T-helper 17 cell (primary cell): ENCODE results near the gene RIMS4. TPM values are rescaled to one million over a fixed set of nuclear protein-coding genes. Genes with fewer than 3 reads are reported as not detected.

Source experiments
- ATAC-seq: fragments of 150-1000 bp; cut with Tn5 transposase; 2 replicates; pipeline ENCODE4 v1.10.0; 2021; ENCODE audit warnings: mild to moderate bottlenecking, moderate library complexity
- DNase-seq, 3 donors: peaks; one replicate each; pipeline versions ENCODE4 v3.0.0 to v3.0.0-alpha.2; 2020 to 2021
- H3K9me3 ChIP-seq: one replicate; pipeline ENCODE4 v1.7.0; 2013; ENCODE audit warnings: low read length, mild to moderate bottlenecking; ENCODE audit not compliant: control insufficient read depth, poor library complexity, severe bottlenecking
- H3K27ac Mint-ChIP-seq: one replicate; pipeline ENCODE4 v1.8.0; 2022; ENCODE audit warnings: mild to moderate bottlenecking, moderate library complexity, mixed read lengths
- H3K27me3 Mint-ChIP-seq: one replicate; pipeline ENCODE4 v1.8.0; 2022; ENCODE audit warnings: mixed read lengths
- H3K36me3 Mint-ChIP-seq: one replicate; pipeline ENCODE4 v1.8.0; 2022; ENCODE audit warnings: low read depth, mixed read lengths
- H3K4me1 Mint-ChIP-seq: one replicate; pipeline ENCODE4 v1.8.0; 2022; ENCODE audit warnings: mild to moderate bottlenecking, mixed read lengths
- H3K4me3 Mint-ChIP-seq: one replicate; pipeline ENCODE4 v1.8.0; 2022; ENCODE audit warnings: mild to moderate bottlenecking, moderate library complexity, mixed read lengths
- total RNA-seq, 4 donors: library from RNA in 2 of 4; stranded (reverse) in 2 of 4; gene quantifications; one replicate each; pipeline ENCODE4 v1.2.3 and lab custom pipeline; 2022 to 2026

RIMS4 gene
- total RNA-seq, 2 donors from 2014 or later, result not detected

- Mint-ChIP-seq H3K4me1 (no peaks in the 10 kb centered on the region), H3K4me3 (no peak overlapping the region), H3K27me3 (peaks cover 22% of the 10 kb centered on the region), H3K27ac (no peak overlapping the region), H3K36me3 (peaks cover 3% of the 10 kb centered on the region)
- no peaks in the 10 kb centered on the region for H3K9me3 ChIP-seq
- ATAC-seq (no peak), DNase-seq (no peak)
These were observed 103.9 kb downstream of the RIMS4 start for GRCh38 chr20:44706301-44707017.

DNA sequence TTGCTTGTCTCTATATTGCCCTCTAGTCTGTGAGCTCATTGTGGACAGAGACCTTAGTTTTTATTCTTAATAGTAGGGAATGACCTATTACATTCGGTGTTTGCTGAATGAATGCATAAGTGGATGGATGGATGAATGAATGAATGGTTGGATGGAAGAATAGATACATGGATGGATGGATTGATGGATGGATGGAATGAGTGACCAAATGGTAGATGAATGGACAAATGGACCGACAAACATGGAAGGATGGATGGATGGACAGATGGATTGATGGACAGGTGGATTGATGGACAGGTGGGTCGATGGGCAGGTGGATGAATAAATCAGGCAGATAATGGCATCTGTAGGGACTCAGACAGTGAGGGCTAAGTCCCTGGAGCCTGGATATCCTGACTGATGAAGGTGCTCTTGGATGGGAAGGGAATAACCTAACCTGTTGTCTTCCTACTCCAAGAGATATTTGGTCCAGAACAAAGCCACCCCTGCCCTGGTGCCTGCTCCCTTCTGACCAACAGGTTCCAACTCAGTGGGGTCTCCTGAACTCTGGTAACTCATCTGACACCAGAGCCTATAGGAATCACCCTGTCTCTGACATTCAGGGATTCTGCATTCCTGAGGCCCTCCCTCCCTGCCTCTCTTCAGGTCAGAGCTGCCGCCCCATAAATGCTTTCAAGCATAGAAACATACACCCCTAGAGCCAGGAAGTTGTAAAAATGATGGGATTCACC, 104.8 kb downstream of the RIMS4 start:
- H3K9me3 ChIP-seq, result no peaks in the 10 kb centered on the region
- no peak overlapping the region for H3K4me3 Mint-ChIP-seq
- peaks cover 3% of the 10 kb centered on the region for H3K36me3 Mint-ChIP-seq
- ATAC-seq (no peak), DNase-seq (no peak)
- H3K4me1 Mint-ChIP-seq, result no peaks in the 10 kb centered on the region
- H3K27ac Mint-ChIP-seq, result no peak overlapping the region
- H3K27me3 Mint-ChIP-seq, result peaks cover 24% of the 10 kb centered on the region

- no peak for DNase-seq
- H3K4me1 Mint-ChIP-seq, result no peaks in the 10 kb centered on the region
- H3K27me3 Mint-ChIP-seq, result peaks cover 24% of the 10 kb centered on the region
- no peak for ATAC-seq
- no peaks in the 10 kb centered on the region for H3K9me3 ChIP-seq
- no peak overlapping the region for H3K27ac Mint-ChIP-seq
- peaks cover 3% of the 10 kb centered on the region for H3K36me3 Mint-ChIP-seq
- no peak overlapping the region for H3K4me3 Mint-ChIP-seq
These were observed 105.8 kb downstream of the RIMS4 start for GRCh38 chr20:44704551-44704971.

GRCh38 chr20:44703956-44704488, 106.3 kb downstream of the RIMS4 start:
- H3K4me1 Mint-ChIP-seq, result no peaks in the 10 kb centered on the region
- H3K36me3 Mint-ChIP-seq, result peaks cover 3% of the 10 kb centered on the region
- ATAC-seq (no peak), DNase-seq (no peak)
- no peak overlapping the region for H3K27ac Mint-ChIP-seq
- H3K27me3 Mint-ChIP-seq, result peaks cover 24% of the 10 kb centered on the region
- H3K9me3 ChIP-seq, result no peaks in the 10 kb centered on the region
- no peak overlapping the region for H3K4me3 Mint-ChIP-seq

DNA sequence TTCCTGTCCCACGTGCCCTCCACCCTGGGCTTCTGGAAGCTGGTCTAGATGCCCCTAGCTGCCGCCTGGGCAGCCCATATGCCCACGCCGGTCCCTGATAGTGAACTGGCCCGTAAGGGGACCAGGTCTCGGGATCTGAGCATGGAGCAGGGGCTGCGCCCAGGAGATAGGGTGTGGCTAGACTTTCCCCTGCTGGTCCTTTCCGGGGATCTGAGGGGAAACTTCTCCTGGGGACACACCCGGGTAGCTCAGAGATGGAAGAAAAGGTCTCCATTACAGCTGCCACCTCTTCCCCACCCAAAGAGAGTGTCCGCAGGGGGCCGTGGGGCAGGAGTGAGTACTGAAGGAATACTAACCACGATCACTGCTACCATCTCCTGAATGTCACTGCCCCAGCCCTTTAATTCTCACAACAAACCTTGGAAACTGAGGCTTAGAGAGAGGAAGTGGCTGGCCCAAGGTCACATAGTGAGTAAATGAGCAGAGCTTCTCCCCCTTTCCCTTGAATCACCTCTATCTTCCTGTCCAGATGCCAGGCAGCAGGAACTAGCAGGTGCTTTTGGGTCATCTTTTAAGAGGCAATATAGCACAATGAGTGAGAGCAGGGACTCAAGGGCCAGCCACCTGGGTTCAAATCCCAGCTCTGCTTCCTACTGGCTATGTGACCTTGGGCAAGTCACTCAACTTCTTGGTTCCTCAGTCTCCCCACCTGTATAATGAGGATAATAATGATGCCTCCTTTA, 107.0 kb downstream of the RIMS4 start:
- peaks cover 24% of the 10 kb centered on the region for H3K27me3 Mint-ChIP-seq

DNA sequence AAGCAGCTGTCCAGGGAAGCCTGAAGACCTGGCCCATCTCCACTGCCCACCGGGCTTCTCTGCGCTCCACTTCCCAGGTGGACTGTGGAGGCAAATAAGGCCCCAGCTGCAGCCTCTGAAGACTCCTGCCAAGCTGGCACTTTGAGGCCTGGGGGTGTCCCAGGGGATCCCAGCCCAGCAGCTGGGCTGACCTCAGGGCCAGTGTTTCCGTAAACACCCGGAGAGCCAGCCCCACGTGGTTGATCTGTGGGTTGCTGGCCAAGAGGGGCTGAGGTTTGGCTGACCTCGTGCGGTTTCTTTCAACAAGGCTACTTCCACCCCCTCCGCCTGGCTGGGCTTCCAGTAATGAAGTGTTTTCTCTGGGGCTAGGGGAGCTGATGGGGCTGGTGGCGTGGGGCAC, 107.6 kb downstream of the RIMS4 start:
- Mint-ChIP-seq H3K27ac (no peak overlapping the region), H3K36me3 (peaks cover 3% of the 10 kb centered on the region), H3K4me3 (no peak overlapping the region), H3K4me1 (no peaks in the 10 kb centered on the region), H3K27me3 (peaks cover 24% of the 10 kb centered on the region)
- DNase-seq, result no peak
- H3K9me3 ChIP-seq, result no peaks in the 10 kb centered on the region
- ATAC-seq, result no peak

More for the DNA sequence above, 107.0 kb downstream of the RIMS4 start:
- DNase-seq (no peak), ATAC-seq (no peak)
- no peak overlapping the region for H3K4me3 Mint-ChIP-seq
- no peaks in the 10 kb centered on the region for H3K9me3 ChIP-seq
- peaks cover 3% of the 10 kb centered on the region for H3K36me3 Mint-ChIP-seq
- no peak overlapping the region for H3K27ac Mint-ChIP-seq
- H3K4me1 Mint-ChIP-seq, result no peaks in the 10 kb centered on the region

GRCh38 chr20:44701858-44702256, 108.5 kb downstream of the RIMS4 start:
- ATAC-seq (no peak), DNase-seq (no peak)
- H3K27me3 Mint-ChIP-seq, result peaks cover 24% of the 10 kb centered on the region
- no peak overlapping the region for H3K27ac Mint-ChIP-seq
- no peaks in the 10 kb centered on the region for H3K9me3 ChIP-seq
- H3K4me3 Mint-ChIP-seq, result no peak overlapping the region
- no peaks in the 10 kb centered on the region for H3K4me1 Mint-ChIP-seq
- peaks cover 3% of the 10 kb centered on the region for H3K36me3 Mint-ChIP-seq

Other genes starting within 250 kb of the RIMS4 start
- 1 to 10 TPM; 2.2 to 4.5 TPM for gene PKIG, start 228.0 kb downstream of the RIMS4 start, total RNA-seq
- 10 to 100 TPM; 36.0 to 36.1 TPM for gene ADA, start 158.8 kb downstream of the RIMS4 start, total RNA-seq
- gene CCN5, start 95.2 kb downstream of the RIMS4 start, total RNA-seq, result not detected
- not detected for gene KCNK15, start 64.7 kb downstream of the RIMS4 start, total RNA-seq
- gene YWHAB, start 75.2 kb upstream of the RIMS4 start, total RNA-seq, result 100 to 1,000 TPM; 171 to 176 TPM
- gene PABPC1L, start 99.5 kb upstream of the RIMS4 start, total RNA-seq, result 10 to 100 TPM; 37.5 to 60.3 TPM
- 1 to 10 TPM; 9.1 to 9.2 TPM for gene TOMM34, start 149.9 kb upstream of the RIMS4 start, total RNA-seq
- gene STK4, start 156.0 kb upstream of the RIMS4 start, total RNA-seq, result 100 to 1,000 TPM; 271 to 280 TPM